Peyer's patch (tissue), 4 donors: Measurements from ENCODE around the gene GINS3.

Source experiments
- CTCF ChIP-seq, 6 experiments: fragments of 450-650 bp in 4 of 6; fragments of 200-600 bp in 2 of 6; sonication (generic) in 1 of 6; IDR thresholded peaks; one replicate each; pipeline ENCODE4 v1.5.1; 2017 to 2019; ENCODE audit warnings: antibody characterized with exemption in 6 of 6, mild to moderate bottlenecking in 3 of 6, moderate library complexity in 1 of 6
- POLR2A ChIP-seq, 2 donors: fragments of 450-650 bp; IDR thresholded peaks; one replicate each; pipeline ENCODE4 v1.5.1; 2017; ENCODE audit warnings: antibody characterized with exemption in 2 of 2, mild to moderate bottlenecking in 2 of 2, moderate library complexity in 2 of 2

- TF ChIP-seq CTCF (IDR thresholded peaks at IDR 0.05), result no peak
- no peak for TF ChIP-seq POLR2A (IDR thresholded peaks at IDR 0.05)
These were observed 61.9 kb downstream of the GINS3 start for GRCh38 chr16:58454178-58454577.
